Measurements from ENCODE around the gene SHISA9. TPM values are rescaled to one million over a fixed set of nuclear protein-coding genes. Genes with fewer than 3 reads are reported as not detected.

The SHISA9 gene
- total RNA-seq, 2 donors from 2014 or later = 0.06 to 0.07 TPM

GRCh38 chr16:12891836-12892235 lies 9.6 kb upstream of the SHISA9 start:
- DNase-seq (ENCODE audit: low spot score in 2 of 2) (no peak), ATAC-seq (no peak)
- Mint-ChIP-seq H3K36me3 (no peaks in the 10 kb centered on the region), H3K27ac (no peak overlapping the region), H3K9me3 (no peaks in the 10 kb centered on the region)

- ATAC-seq (no peak), DNase-seq (ENCODE audit: low spot score in 2 of 2) (no peak)
- Mint-ChIP-seq H3K9me3 (no peaks in the 10 kb centered on the region), H3K27ac (no peak overlapping the region), H3K36me3 (no peaks in the 10 kb centered on the region)
These were observed 8.2 kb upstream of the SHISA9 start for GRCh38 chr16:12893050-12893750.

GRCh38 chr16:12896562-12896961 lies 4.8 kb upstream of the SHISA9 start:
- no peaks in the 10 kb centered on the region for H3K36me3 Mint-ChIP-seq
- ATAC-seq = no peak
- peak in 1 of 2 donors; percentile 9 for DNase-seq (ENCODE audit: low spot score in 2 of 2)
- no peak overlapping the region for H3K27ac Mint-ChIP-seq
- no peaks in the 10 kb centered on the region for H3K9me3 Mint-ChIP-seq

- DNase-seq (ENCODE audit: low spot score in 2 of 2) = no peak
- Mint-ChIP-seq H3K9me3 (no peaks in the 10 kb centered on the region), H3K36me3 (no peaks in the 10 kb centered on the region), H3K27ac (no peak overlapping the region)
- ATAC-seq = no peak
These were observed 2.8 kb upstream of the SHISA9 start for GRCh38 chr16:12898551-12898950.

- DNase-seq (ENCODE audit: low spot score in 2 of 2) = no peak
- no peaks in the 10 kb centered on the region for H3K9me3 Mint-ChIP-seq
- H3K27ac Mint-ChIP-seq = no peak overlapping the region
- H3K36me3 Mint-ChIP-seq = no peaks in the 10 kb centered on the region
- no peak for ATAC-seq
These were observed 1.8 kb upstream of the SHISA9 start for GRCh38 chr16:12899529-12900143.

- Mint-ChIP-seq H3K27ac (no peak overlapping the region), H3K36me3 (no peaks in the 10 kb centered on the region), H3K9me3 (no peaks in the 10 kb centered on the region)
- ATAC-seq (no peak), DNase-seq (ENCODE audit: low spot score in 2 of 2) (no peak)
These were observed 1.2 kb upstream of the SHISA9 start for GRCh38 chr16:12900156-12900555.

- Mint-ChIP-seq H3K27ac (no peak overlapping the region), H3K36me3 (no peaks in the 10 kb centered on the region), H3K9me3 (no peaks in the 10 kb centered on the region)
- ATAC-seq (peak in 1 of 2 donors; percentile 13), DNase-seq (ENCODE audit: low spot score in 2 of 2) (no peak)
These were observed 697 bp upstream of the SHISA9 start for GRCh38 chr16:12900599-12901203.

GRCh38 chr16:12901204-12901596 lies 198 bp upstream of the SHISA9 start:
- no peak overlapping the region for H3K27ac Mint-ChIP-seq
- no peaks in the 10 kb centered on the region for H3K36me3 Mint-ChIP-seq
- H3K9me3 Mint-ChIP-seq = no peaks in the 10 kb centered on the region
- ATAC-seq (peak in 1 of 2 donors; percentile 20), DNase-seq (ENCODE audit: low spot score in 2 of 2) (no peak)

- ATAC-seq = no peak
- no peak overlapping the region for H3K27ac Mint-ChIP-seq
- H3K9me3 Mint-ChIP-seq = no peaks in the 10 kb centered on the region
- no peaks in the 10 kb centered on the region for H3K36me3 Mint-ChIP-seq
- no peak for DNase-seq (ENCODE audit: low spot score in 2 of 2)
These were observed 1.3 kb downstream of the SHISA9 start for GRCh38 chr16:12902511-12903372.

- no peak overlapping the region for H3K27ac Mint-ChIP-seq
- no peak for ATAC-seq
- H3K9me3 Mint-ChIP-seq = no peaks in the 10 kb centered on the region
- H3K36me3 Mint-ChIP-seq = no peaks in the 10 kb centered on the region
- no peak for DNase-seq (ENCODE audit: low spot score in 2 of 2)
These were observed 2.3 kb downstream of the SHISA9 start for GRCh38 chr16:12903407-12904328.

GRCh38 chr16:12904329-12904671 lies 2.9 kb downstream of the SHISA9 start:
- DNase-seq (ENCODE audit: low spot score in 2 of 2) = no peak
- ATAC-seq = no peak
- Mint-ChIP-seq H3K36me3 (no peaks in the 10 kb centered on the region), H3K9me3 (no peaks in the 10 kb centered on the region), H3K27ac (no peak overlapping the region)

- no peaks in the 10 kb centered on the region for H3K36me3 Mint-ChIP-seq
- ATAC-seq (no peak), DNase-seq (ENCODE audit: low spot score in 2 of 2) (no peak)
- no peak overlapping the region for H3K27ac Mint-ChIP-seq
- H3K9me3 Mint-ChIP-seq = no peaks in the 10 kb centered on the region
These were observed 4.9 kb downstream of the SHISA9 start for GRCh38 chr16:12906271-12906670.

- no peak overlapping the region for H3K27ac Mint-ChIP-seq
- no peaks in the 10 kb centered on the region for H3K36me3 Mint-ChIP-seq
- ATAC-seq (no peak), DNase-seq (ENCODE audit: low spot score in 2 of 2) (no peak)
- H3K9me3 Mint-ChIP-seq = no peaks in the 10 kb centered on the region
These were observed 5.5 kb downstream of the SHISA9 start for GRCh38 chr16:12906765-12907516.

- no peak for ATAC-seq
- no peak overlapping the region for H3K27ac Mint-ChIP-seq
- H3K9me3 Mint-ChIP-seq = no peaks in the 10 kb centered on the region
- no peak for DNase-seq (ENCODE audit: low spot score in 2 of 2)
- no peaks in the 10 kb centered on the region for H3K36me3 Mint-ChIP-seq
These were observed 6.4 kb downstream of the SHISA9 start for GRCh38 chr16:12907670-12908233.

- Mint-ChIP-seq H3K9me3 (no peaks in the 10 kb centered on the region), H3K27ac (no peak overlapping the region), H3K36me3 (no peaks in the 10 kb centered on the region)
- ATAC-seq (no peak), DNase-seq (ENCODE audit: low spot score in 2 of 2) (no peak)
These were observed 15.8 kb downstream of the SHISA9 start for GRCh38 chr16:12917246-12917645.

Data from activated naive CD4-positive, alpha-beta T cell treated with anti-CD3 and anti-CD28 coated beads, Interleukin-2, amount 50 U/mL, for 72 hours (primary cell).